Cardiac muscle cell (in vitro differentiated cells and primary cell): Measurements from ENCODE around the gene KCNQ1. TPM values are rescaled to one million over a fixed set of nuclear protein-coding genes. Genes with fewer than 3 reads are reported as not detected.

Experiments
- DNase-seq, 2 donors: peaks; one replicate each; pipeline versions ENCODE4 v3.0.0 to v3.0.0-alpha.2; 2010 to 2017; ENCODE audit warnings: low read depth in 1 of 2, low spot score in 1 of 2
- H3K27ac ChIP-seq: fragments of 200-600 bp; sonication (generic); 2 replicates; pipeline ENCODE4 v1.5.1; 2016
- H3K27me3 ChIP-seq: fragments of 200-600 bp; sonication (generic); 2 replicates; pipeline ENCODE4 v1.6.0; 2016; ENCODE audit warnings: control low read depth
- H3K36me3 ChIP-seq: fragments of 200-600 bp; sonication (generic); 2 replicates; pipeline ENCODE4 v1.5.1; 2016; ENCODE audit warnings: control low read depth
- H3K4me1 ChIP-seq: fragments of 200-600 bp; sonication (generic); 2 replicates; pipeline ENCODE4 v1.8.1; 2017; ENCODE audit warnings: low read depth, mild to moderate bottlenecking, mixed run types
- H3K4me3 ChIP-seq: fragments of 200-600 bp; sonication (generic); 2 replicates; pipeline ENCODE4 v1.5.1; 2016; ENCODE audit warnings: mild to moderate bottlenecking
- H3K9me3 ChIP-seq: fragments of 200-600 bp; sonication (generic); 2 replicates; pipeline ENCODE4 v1.5.1; 2017; ENCODE audit warnings: low read depth, mild to moderate bottlenecking, control low read depth
- polyA plus RNA-seq: library from polyadenylated mRNA; unstranded; fragments of >200 nt; fragmentation: Nextera tagmentation; extraction: Ambion mirVana; gene quantifications from 2 replicates; pipeline ENCODE4 v1.2.1, GENCODE V29; 2016
- total RNA-seq: library from RNA; depleted of rRNA; stranded (reverse); fragments of >200 nt; gene quantifications from 2 replicates; pipeline ENCODE4 v1.2.3, GENCODE V29; 2016
- TF ChIP-seq, protein P1 (sequence below): IDR thresholded peaks from 2 replicates; pipeline ENCODE4 v1.5.1; 2012; ENCODE audit warnings: low read depth, mild to moderate bottlenecking, low read length

KCNQ1 gene
- total and polyA plus RNA-seq, 2 experiments from 2014 or later = 13.9 to 18.6 TPM

DNA sequence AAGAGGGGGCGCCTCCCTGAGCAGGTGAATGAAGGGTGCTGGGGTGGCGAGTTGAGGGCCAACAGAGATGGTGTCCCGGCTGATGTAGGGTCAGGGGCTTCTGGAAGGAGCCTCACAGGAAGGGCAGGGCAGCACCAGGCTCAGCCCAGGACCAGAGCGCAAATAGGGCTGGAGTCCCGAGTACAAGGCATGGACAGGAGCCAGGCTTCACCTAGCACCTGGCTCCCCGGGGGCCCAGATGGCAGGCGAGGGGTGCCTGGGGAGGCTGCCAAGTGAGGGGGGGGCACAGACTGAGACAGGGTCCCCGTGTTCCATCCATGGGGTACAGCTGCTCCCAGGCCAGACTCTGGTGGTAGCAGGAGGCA, 105.8 kb downstream of the KCNQ1 start:
- Histone ChIP-seq H3K4me3 (no peak overlapping the region), H3K27me3 (peaks cover 20% of the 10 kb centered on the region), H3K4me1 (peaks cover 9% of the 10 kb centered on the region), H3K36me3 (no peaks in the 10 kb centered on the region), H3K27ac (no peak overlapping the region), H3K9me3 (no peaks in the 10 kb centered on the region)
- no peak for DNase-seq
- TF ChIP-seq, protein P1, sequence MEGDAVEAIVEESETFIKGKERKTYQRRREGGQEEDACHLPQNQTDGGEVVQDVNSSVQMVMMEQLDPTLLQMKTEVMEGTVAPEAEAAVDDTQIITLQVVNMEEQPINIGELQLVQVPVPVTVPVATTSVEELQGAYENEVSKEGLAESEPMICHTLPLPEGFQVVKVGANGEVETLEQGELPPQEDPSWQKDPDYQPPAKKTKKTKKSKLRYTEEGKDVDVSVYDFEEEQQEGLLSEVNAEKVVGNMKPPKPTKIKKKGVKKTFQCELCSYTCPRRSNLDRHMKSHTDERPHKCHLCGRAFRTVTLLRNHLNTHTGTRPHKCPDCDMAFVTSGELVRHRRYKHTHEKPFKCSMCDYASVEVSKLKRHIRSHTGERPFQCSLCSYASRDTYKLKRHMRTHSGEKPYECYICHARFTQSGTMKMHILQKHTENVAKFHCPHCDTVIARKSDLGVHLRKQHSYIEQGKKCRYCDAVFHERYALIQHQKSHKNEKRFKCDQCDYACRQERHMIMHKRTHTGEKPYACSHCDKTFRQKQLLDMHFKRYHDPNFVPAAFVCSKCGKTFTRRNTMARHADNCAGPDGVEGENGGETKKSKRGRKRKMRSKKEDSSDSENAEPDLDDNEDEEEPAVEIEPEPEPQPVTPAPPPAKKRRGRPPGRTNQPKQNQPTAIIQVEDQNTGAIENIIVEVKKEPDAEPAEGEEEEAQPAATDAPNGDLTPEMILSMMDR = no peak

GRCh38 chr11:2551131-2551530, 106.3 kb downstream of the KCNQ1 start:
- no peak overlapping the region for H3K27ac ChIP-seq
- peaks cover 19% of the 10 kb centered on the region for H3K27me3 ChIP-seq
- H3K36me3 ChIP-seq = no peaks in the 10 kb centered on the region
- H3K9me3 ChIP-seq = no peaks in the 10 kb centered on the region
- H3K4me1 ChIP-seq = peaks cover 9% of the 10 kb centered on the region
- TF ChIP-seq, protein P1 = no peak
- H3K4me3 ChIP-seq = no peak overlapping the region
- no peak for DNase-seq

DNA sequence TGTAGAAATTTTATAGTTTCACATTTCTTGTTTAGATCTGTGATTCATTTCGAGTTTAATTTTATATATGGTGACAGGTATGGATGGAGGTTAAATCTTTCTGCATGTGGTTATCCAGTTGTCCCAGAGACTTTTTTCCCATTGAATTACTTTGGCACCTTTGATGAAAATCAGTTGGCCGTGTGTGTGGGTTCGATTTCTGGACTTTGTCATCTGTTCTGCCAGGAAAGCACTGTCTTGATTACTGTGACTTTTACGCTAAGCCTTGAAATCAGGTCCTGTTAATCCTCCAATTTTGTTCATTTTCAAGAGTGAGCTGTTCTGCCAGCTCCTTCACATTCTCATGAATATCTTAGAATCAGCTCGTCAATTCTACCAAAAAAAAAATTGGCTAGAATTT, 107.4 kb downstream of the KCNQ1 start:
- no peak overlapping the region for H3K27ac ChIP-seq
- peaks cover 9% of the 10 kb centered on the region for H3K4me1 ChIP-seq
- H3K36me3 ChIP-seq = no peaks in the 10 kb centered on the region
- H3K27me3 ChIP-seq = peaks cover 14% of the 10 kb centered on the region
- no peak for DNase-seq
- TF ChIP-seq, protein P1 = no peak
- no peak overlapping the region for H3K4me3 ChIP-seq
- no peaks in the 10 kb centered on the region for H3K9me3 ChIP-seq

DNA sequence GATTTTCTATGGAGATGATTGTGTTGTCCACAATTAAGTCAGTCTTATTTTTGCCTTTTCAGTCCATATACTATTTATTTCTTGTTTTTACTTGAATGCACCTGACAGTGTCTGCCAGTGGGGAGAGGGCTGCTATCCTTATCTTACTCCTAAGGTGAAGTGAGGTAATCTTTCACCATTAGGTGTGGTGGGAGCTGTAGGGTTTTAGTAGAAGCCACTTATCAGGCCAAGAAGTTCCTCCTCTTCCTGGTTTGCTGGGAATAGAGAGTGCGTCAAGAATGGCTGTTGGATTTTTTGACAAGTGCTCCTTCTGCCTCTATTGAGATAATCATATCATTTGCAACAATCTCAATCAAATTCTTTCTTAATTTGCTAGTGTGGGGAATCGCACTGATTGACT, 108.4 kb downstream of the KCNQ1 start:
- H3K4me3 ChIP-seq = no peak overlapping the region
- no peak overlapping the region for H3K27ac ChIP-seq
- H3K4me1 ChIP-seq = peaks cover 9% of the 10 kb centered on the region
- H3K27me3 ChIP-seq = peaks cover 9% of the 10 kb centered on the region
- DNase-seq = no peak
- no peaks in the 10 kb centered on the region for H3K36me3 ChIP-seq
- H3K9me3 ChIP-seq = no peaks in the 10 kb centered on the region
- TF ChIP-seq, protein P1 = no peak

DNA sequence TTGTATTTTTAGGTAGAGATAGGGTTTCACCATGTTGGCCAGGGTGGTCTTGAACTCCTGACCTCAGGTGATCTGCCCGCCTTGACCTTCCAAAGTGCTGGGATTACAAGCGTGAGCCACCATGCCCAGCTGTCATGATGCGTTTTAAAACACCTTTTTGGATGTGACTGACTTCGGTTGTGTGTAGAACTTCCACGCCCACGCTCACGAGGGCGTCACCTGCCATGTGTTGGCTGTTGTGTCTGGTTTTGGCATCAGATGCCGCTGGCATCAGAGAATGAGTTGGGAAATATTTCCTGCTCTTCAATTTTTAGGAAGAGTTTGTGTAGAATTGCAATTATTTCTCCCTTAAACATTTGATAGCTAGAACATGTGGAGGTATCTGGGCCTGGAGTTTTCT, 109.1 kb downstream of the KCNQ1 start:
- TF ChIP-seq, protein P1 = no peak
- Histone ChIP-seq H3K4me1 (peaks cover 9% of the 10 kb centered on the region), H3K9me3 (no peaks in the 10 kb centered on the region), H3K27me3 (peaks cover 4% of the 10 kb centered on the region), H3K36me3 (no peaks in the 10 kb centered on the region), H3K4me3 (no peak overlapping the region), H3K27ac (no peak overlapping the region)
- no peak for DNase-seq
